PC-9 (cell line): ENCODE results near the gene REEP2.

Experiments
- CTCF ChIP-seq: fragments of 200-600 bp; sonication (generic); conservative IDR thresholded peaks from 2 replicates; pipeline ENCODE4 v1.6.1; 2017; ENCODE audit warnings: mixed run types, antibody characterized with exemption, mild to moderate bottlenecking, moderate library complexity
- EZH2 ChIP-seq: fragments of 200-600 bp; sonication (generic); IDR thresholded peaks from 2 replicates; pipeline ENCODE4 v1.8.0; 2017; ENCODE audit warnings: antibody characterized with exemption, low read depth

- TF ChIP-seq EZH2: no peak
- no peak for TF ChIP-seq CTCF
Measured at GRCh38 chr5:138491284-138491648, 52.4 kb downstream of the REEP2 start.
